A549 treated with GW870086 at 1 μM for 4 hours (cell line): ENCODE data around the gene ORMDL3. TPM values are rescaled to one million over a fixed set of nuclear protein-coding genes. Genes with fewer than 3 reads are reported as not detected.

Experiments
- total RNA-seq: library from RNA; stranded (reverse); fragments of 200-300 nt; extraction: Qiagen RNA extraction; gene quantifications from 5 replicates; pipeline ENCODE4 v1.2.3, GENCODE V29; 2022; ENCODE audit warnings: low read depth

Gene ORMDL3
- 36.6 to 48.2 TPM (median 41.9 TPM) in 5 replicates for total RNA-seq

GRCh38 chr17:39927101-39927928 is at the start of gene ORMDL3, which contains the start of gene LRRC3C:
Gene ORMDL3 (minus strand): TSS chr17:39927601. CDS start chr17:39924203, 3,398 bp downstream.
Gene LRRC3C (plus strand): TSS chr17:39927732. CDS start chr17:39941524, 13,792 bp downstream.

GRCh38 chr17:39962642-39963220 is 35.3 kb upstream of the ORMDL3 start, which contains the start of gene GSDMA:
Gene GSDMA (plus strand): TSS chr17:39963004. CDS start chr17:39965688, 2,684 bp downstream.

Other genes starting within 250 kb of the ORMDL3 start
- gene PGAP3, start 239.5 kb downstream of the ORMDL3 start, total RNA-seq = 6.6 to 8.9 TPM (median 8.5 TPM) in 5 replicates
- 25.6 to 35.1 TPM (median 32.4 TPM) in 5 replicates for gene ERBB2, start 227.5 kb downstream of the ORMDL3 start, total RNA-seq
- 85.3 to 102 TPM (median 94.6 TPM) in 5 replicates for gene MIEN1, start 197.1 kb downstream of the ORMDL3 start, total RNA-seq
- gene GRB7, start 189.7 kb downstream of the ORMDL3 start, total RNA-seq = 2.8 to 5.0 TPM (median 4.2 TPM) in 5 replicates
- not detected in 5 replicates for gene IKZF3, start 63.3 kb downstream of the ORMDL3 start, total RNA-seq
- gene ZPBP2, start 59.4 kb downstream of the ORMDL3 start, total RNA-seq = not detected in 5 replicates
- gene GSDMB, start 9.0 kb downstream of the ORMDL3 start, total RNA-seq = 1.6 to 3.1 TPM (median 2.4 TPM) in 5 replicates
- not detected in 5 replicates for gene LRRC3C, start 131 bp upstream of the ORMDL3 start, total RNA-seq
- not detected in 5 replicates for gene GSDMA, start 35.4 kb upstream of the ORMDL3 start, total RNA-seq
- gene PSMD3, start 53.2 kb upstream of the ORMDL3 start, total RNA-seq = 150 to 178 TPM (median 172 TPM) in 5 replicates
- gene CSF3, start 87.8 kb upstream of the ORMDL3 start, total RNA-seq = 0.16 to 0.69 TPM (median 0.48 TPM) in 5 replicates
- gene MED24, start 126.8 kb upstream of the ORMDL3 start, total RNA-seq = 45.6 to 57.3 TPM (median 54.6 TPM) in 5 replicates
- gene THRA, start 135.4 kb upstream of the ORMDL3 start, total RNA-seq = 17.8 to 25.3 TPM (median 23.9 TPM) in 5 replicates
- 8.6 to 11.3 TPM (median 10.7 TPM) in 5 replicates for gene NR1D1, start 173.0 kb upstream of the ORMDL3 start, total RNA-seq
- gene MSL1, start 194.4 kb upstream of the ORMDL3 start, total RNA-seq = 53.1 to 64.7 TPM (median 63.2 TPM) in 5 replicates
- gene CASC3, start 212.9 kb upstream of the ORMDL3 start, total RNA-seq = 42.3 to 46.0 TPM (median 44.3 TPM) in 5 replicates
- 2.4 to 3.4 TPM (median 2.7 TPM) in 5 replicates for gene RAPGEFL1, start 249.9 kb upstream of the ORMDL3 start, total RNA-seq